ENCODE measurements around the gene TP53AIP1.

The TP53AIP1 gene

GRCh38 chr11:128967578-128967977 lies 24.9 kb upstream of the TP53AIP1 start:
- TF ChIP-seq ZFX (IDR thresholded peaks at IDR 0.05) (no peak), CTCF (conservative IDR thresholded peaks at IDR 0.05) (no peak)
- H3K27ac ChIP-seq = no peak overlapping the region

GRCh38 chr11:128965485-128965884 lies 22.8 kb upstream of the TP53AIP1 start:
- TF ChIP-seq CTCF (conservative IDR thresholded peaks at IDR 0.05) = no peak
- TF ChIP-seq ZFX (IDR thresholded peaks at IDR 0.05) = no peak
- no peak overlapping the region for H3K27ac ChIP-seq

GRCh38 chr11:128964463-128964930 lies 21.8 kb upstream of the TP53AIP1 start:
- H3K27ac ChIP-seq = no peak overlapping the region
- TF ChIP-seq CTCF (conservative IDR thresholded peaks at IDR 0.05) = no peak
- TF ChIP-seq ZFX (IDR thresholded peaks at IDR 0.05) = no peak

GRCh38 chr11:128963744-128964325 lies 21.2 kb upstream of the TP53AIP1 start:
- H3K27ac ChIP-seq = no peak overlapping the region
- TF ChIP-seq CTCF (conservative IDR thresholded peaks at IDR 0.05) (no peak), ZFX (IDR thresholded peaks at IDR 0.05) (no peak)

GRCh38 chr11:128962896-128963295 lies 20.2 kb upstream of the TP53AIP1 start:
- TF ChIP-seq CTCF (conservative IDR thresholded peaks at IDR 0.05) = no peak
- no peak for TF ChIP-seq ZFX (IDR thresholded peaks at IDR 0.05)
- no peak overlapping the region for H3K27ac ChIP-seq

GRCh38 chr11:128961645-128962044 lies 19.0 kb upstream of the TP53AIP1 start:
- no peak for TF ChIP-seq CTCF (conservative IDR thresholded peaks at IDR 0.05)
- TF ChIP-seq ZFX (IDR thresholded peaks at IDR 0.05) = no peak
- H3K27ac ChIP-seq = no peak overlapping the region

- no peak overlapping the region for H3K27ac ChIP-seq
- TF ChIP-seq CTCF (conservative IDR thresholded peaks at IDR 0.05) (no peak), ZFX (IDR thresholded peaks at IDR 0.05) (no peak)
Measured at GRCh38 chr11:128957202-128957482, 14.5 kb upstream of the TP53AIP1 start.
